ENCODE results near the gene GFRA1.

DNA sequence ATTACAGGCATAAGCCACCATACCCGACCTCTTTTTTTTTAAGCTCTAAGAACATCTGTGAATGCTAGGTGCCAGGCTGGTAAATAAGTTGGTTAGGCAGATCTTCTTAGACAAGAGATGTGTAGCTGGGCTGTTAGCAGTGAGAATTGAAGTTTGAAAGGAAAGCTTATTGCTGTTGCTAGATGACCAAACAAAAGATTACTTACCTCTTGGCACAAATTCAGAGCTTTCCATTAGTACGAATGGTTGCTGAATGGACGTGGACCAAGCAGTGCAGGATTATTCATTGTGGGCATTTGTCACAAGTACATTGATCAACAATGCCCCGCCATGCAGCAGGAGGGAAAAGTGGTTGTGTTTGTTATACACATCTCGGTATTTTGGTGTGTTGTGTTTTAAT is 131.2 kb downstream of the GFRA1 start:
- TF ChIP-seq, protein P1, sequence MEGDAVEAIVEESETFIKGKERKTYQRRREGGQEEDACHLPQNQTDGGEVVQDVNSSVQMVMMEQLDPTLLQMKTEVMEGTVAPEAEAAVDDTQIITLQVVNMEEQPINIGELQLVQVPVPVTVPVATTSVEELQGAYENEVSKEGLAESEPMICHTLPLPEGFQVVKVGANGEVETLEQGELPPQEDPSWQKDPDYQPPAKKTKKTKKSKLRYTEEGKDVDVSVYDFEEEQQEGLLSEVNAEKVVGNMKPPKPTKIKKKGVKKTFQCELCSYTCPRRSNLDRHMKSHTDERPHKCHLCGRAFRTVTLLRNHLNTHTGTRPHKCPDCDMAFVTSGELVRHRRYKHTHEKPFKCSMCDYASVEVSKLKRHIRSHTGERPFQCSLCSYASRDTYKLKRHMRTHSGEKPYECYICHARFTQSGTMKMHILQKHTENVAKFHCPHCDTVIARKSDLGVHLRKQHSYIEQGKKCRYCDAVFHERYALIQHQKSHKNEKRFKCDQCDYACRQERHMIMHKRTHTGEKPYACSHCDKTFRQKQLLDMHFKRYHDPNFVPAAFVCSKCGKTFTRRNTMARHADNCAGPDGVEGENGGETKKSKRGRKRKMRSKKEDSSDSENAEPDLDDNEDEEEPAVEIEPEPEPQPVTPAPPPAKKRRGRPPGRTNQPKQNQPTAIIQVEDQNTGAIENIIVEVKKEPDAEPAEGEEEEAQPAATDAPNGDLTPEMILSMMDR (conservative IDR thresholded peaks at IDR 0.05; ENCODE audit: low read depth, low read length) = no peak
- TF ChIP-seq MXI1 (IDR thresholded peaks at IDR 0.05; ENCODE audit: borderline replicate concordance, low read depth, low read length) (no peak), MAFK (IDR thresholded peaks at IDR 0.05; ENCODE audit: low read depth, low read length) (no peak), RAD21 (IDR thresholded peaks at IDR 0.05; ENCODE audit: low read length) (no peak), RFX5 (IDR thresholded peaks at IDR 0.05; ENCODE audit: low read depth, low read length) (no peak), POLR2A (IDR thresholded peaks at IDR 0.05; ENCODE audit: low read depth, low read length) (no peak), BHLHE40 (IDR thresholded peaks at IDR 0.05; ENCODE audit: low read depth, low read length) (no peak), CHD1 (IDR thresholded peaks at IDR 0.05; ENCODE audit: low read depth, low read length) (no peak), CEBPB (IDR thresholded peaks at IDR 0.05; ENCODE audit: low read depth, low read length) (no peak)
- TF ChIP-seq, protein P2, sequence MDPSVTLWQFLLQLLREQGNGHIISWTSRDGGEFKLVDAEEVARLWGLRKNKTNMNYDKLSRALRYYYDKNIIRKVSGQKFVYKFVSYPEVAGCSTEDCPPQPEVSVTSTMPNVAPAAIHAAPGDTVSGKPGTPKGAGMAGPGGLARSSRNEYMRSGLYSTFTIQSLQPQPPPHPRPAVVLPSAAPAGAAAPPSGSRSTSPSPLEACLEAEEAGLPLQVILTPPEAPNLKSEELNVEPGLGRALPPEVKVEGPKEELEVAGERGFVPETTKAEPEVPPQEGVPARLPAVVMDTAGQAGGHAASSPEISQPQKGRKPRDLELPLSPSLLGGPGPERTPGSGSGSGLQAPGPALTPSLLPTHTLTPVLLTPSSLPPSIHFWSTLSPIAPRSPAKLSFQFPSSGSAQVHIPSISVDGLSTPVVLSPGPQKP (IDR thresholded peaks at IDR 0.05; ENCODE audit: borderline replicate concordance, low read depth, low read length) = no peak
- TF ChIP-seq, protein P3, sequence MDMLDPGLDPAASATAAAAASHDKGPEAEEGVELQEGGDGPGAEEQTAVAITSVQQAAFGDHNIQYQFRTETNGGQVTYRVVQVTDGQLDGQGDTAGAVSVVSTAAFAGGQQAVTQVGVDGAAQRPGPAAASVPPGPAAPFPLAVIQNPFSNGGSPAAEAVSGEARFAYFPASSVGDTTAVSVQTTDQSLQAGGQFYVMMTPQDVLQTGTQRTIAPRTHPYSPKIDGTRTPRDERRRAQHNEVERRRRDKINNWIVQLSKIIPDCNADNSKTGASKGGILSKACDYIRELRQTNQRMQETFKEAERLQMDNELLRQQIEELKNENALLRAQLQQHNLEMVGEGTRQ (IDR thresholded peaks at IDR 0.05; ENCODE audit: low read depth, low read length) = no peak
